ENCODE results near the gene MC4R. TPM values are rescaled to one million over a fixed set of nuclear protein-coding genes. Genes with fewer than 3 reads are reported as not detected.
"Not testable (repeated sequence)": the region's sequence is repeated elsewhere in the genome, so short reads cannot be mapped to it uniquely, and the experiment has no call there.

Gene MC4R
- not detected for polyA plus RNA-seq (2012; ENCODE audit: low read depth, missing spikeins)

DNA sequence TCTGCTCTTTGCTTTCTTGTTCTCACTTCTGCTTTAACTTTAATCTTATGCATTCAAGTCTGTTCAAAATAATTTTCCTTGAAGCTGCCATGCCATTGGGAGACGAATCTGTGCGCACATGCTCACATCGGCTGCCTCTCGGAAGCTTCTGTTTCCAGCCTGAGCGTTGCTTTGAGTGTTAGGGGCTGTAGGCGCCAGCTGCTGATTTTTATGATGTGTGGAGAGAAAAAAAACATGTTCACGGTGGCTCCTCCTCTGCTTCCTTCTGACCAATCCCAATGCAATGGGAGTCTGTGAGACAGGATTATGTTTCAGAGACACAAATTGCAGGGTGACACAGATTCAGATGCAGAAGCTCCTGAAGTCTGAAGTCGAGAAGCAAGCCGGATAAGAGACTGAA, at the start of gene MC4R:
Gene MC4R, minus strand, starts transcription at position 180 of the 400 bp plus-strand sequence. CDS start 426 bp downstream, outside the sequence.
- TF ChIP-seq POU2F2 (IDR thresholded peaks at IDR 0.05; ENCODE audit: low read depth, low read length): no peak
- no peak for TF ChIP-seq TAF1 (IDR thresholded peaks at IDR 0.05; ENCODE audit: low read depth, low read length)
- TF ChIP-seq POLR2AphosphoS5 (IDR thresholded peaks at IDR 0.05; ENCODE audit: low read depth, low read length): no peak
- TF ChIP-seq POLR2A (IDR thresholded peaks at IDR 0.05; ENCODE audit: low read depth, low read length): no peak
- TF ChIP-seq PAX5 (IDR thresholded peaks at IDR 0.05; ENCODE audit: insufficient read depth, low read length, severe bottlenecking): no peak
- no peak for TF ChIP-seq SPI1 (IDR thresholded peaks at IDR 0.05; ENCODE audit: low read depth, low read length)
- DNase-seq (ENCODE audit: insufficient read length, low spot score) (no peak), FAIRE-seq (no peak)

DNA sequence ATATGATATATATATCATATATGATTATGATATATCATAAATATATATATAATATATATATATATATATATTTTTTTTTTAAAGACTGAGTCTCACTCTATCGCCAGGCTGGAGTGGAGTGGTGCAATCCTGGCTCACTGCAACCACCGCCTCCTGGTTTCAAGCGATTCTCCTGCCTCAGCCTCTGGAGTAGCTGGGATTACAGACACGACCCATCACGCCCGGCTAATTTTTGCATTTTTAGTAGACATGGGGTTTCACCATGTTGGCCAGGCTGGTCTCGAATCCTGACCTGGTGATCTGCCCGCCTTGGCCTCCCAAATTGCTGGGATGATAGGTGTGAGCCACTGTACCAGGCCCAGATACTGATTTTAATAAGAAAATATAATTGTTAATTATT, 49.7 kb upstream of the MC4R start:
- not testable (repeated sequence) for FAIRE-seq; DNase-seq (ENCODE audit: insufficient read length, low spot score)

DNA sequence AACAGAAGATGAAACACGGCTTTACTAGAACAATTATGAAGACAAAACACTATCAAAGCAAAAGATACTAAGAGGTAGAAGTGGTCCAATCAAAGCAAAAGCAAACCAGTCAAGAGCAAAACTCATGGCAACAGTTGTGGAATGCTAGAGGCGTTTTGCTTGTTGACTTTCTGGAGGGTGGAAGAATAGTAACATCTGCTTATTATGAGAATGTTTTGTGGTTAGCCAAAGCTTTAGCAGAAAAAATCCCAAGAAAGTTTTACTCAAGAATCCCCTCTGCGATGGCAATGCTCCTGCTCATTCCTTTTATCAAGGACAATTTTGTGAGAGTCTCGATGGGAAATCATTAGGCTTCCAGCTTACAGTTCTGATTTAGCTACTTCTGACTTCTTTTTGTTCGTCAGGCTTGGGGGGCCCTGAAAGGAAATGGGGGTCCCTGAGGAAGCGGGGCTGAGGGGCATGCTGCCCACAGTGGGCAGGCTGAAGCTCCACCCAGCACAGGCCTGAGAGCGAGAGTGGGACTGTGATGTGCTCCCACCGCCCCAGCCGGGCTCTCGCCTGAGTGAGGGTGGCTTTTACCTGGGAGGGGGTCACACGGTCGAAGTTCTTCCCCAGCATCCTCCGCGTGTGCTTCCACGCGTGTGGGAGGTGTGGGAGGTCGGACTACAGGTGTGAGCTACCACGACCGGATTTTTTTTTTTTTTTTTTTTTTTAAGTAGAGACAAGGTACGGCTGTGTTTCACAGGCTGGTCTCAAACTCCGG, 49.0 kb upstream of the MC4R start:
- FAIRE-seq (no peak), DNase-seq (ENCODE audit: insufficient read length, low spot score) (no peak)
- TF ChIP-seq POLR2AphosphoS5 (IDR thresholded peaks at IDR 0.05; ENCODE audit: low read depth, low read length): no peak
- TF ChIP-seq TAF1 (IDR thresholded peaks at IDR 0.05; ENCODE audit: low read depth, low read length): no peak

DNA sequence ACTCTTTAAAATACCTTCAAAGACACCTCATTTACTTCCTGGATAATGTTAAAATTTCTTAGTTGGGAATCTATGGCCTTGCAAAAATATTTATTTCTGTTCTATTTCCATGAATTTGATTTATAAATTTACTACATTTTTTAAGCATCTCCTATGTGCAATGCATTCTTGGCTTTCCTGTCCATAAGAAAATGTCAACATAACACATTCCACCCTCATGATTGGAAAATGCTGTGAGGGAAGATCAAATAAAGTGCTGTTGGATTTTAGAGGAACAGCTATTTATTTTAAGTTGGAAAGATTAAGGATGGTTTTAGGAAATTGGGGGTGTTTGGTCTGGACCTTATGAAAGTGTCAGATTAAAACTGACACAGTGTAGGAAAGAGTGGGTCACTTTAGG, 45.4 kb upstream of the MC4R start:
- DNase-seq (ENCODE audit: insufficient read length, low spot score) (no peak), FAIRE-seq (no peak)
- no peak for TF ChIP-seq SPI1 (IDR thresholded peaks at IDR 0.05; ENCODE audit: low read depth, low read length)
- no peak for TF ChIP-seq PAX5 (IDR thresholded peaks at IDR 0.05; ENCODE audit: insufficient read depth, low read length, severe bottlenecking)
- TF ChIP-seq POU2F2 (IDR thresholded peaks at IDR 0.05; ENCODE audit: low read depth, low read length): no peak
- TF ChIP-seq TAF1 (IDR thresholded peaks at IDR 0.05; ENCODE audit: low read depth, low read length): no peak
- TF ChIP-seq POLR2AphosphoS5 (IDR thresholded peaks at IDR 0.05; ENCODE audit: low read depth, low read length): no peak
- TF ChIP-seq POLR2A (IDR thresholded peaks at IDR 0.05; ENCODE audit: low read depth, low read length): no peak

DNA sequence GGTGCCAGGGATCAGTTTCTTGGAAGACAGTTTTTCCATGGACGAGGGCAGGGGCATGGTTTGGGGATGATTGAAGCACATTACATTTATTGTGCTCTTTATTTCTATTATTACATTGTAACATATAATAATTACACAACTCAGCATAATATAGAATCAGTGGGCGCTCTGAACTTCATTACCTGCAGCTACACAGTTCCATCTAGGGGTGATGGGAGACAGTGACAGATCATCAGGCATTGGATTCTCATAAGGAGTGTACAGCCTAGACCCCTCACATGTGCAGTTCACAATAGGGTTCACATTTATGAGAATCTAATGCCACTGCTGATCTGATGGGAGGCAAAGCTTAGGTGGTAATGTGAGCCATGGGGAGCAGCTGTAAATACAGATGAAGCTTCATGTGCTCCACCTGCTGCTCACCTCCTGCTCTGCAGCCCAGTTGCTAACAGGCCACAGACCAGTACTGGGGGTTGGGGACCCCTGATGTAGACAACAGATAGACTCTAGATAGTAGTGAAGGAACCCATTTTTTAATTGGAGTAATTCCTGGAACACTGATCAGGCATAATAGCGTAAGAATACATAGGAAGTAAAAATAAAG, 41.5 kb upstream of the MC4R start:
- DNase-seq (ENCODE audit: insufficient read length, low spot score) (no peak), FAIRE-seq (no peak)
- no peak for TF ChIP-seq TAF1 (IDR thresholded peaks at IDR 0.05; ENCODE audit: low read depth, low read length)

DNA sequence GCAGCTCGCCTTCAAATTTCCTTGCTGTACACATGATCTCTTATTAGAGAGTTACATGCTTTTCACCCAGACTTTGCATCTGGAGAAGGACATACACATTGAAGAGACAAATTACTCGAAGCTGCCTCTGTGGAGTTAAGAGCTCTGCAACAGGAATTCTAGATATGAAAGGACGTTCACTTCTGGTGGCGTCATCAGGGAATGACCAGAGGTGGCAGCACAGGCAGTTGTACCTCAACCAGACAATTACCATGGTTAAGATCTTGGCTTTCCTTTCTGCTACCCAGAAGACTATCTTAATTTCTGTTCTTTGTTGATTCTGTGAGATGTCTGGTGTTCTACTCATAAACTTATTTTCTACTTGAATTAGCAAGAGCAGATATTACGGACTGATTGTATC, 39.1 kb upstream of the MC4R start:
- TF ChIP-seq TAF1 (IDR thresholded peaks at IDR 0.05; ENCODE audit: low read depth, low read length): no peak
- no peak for TF ChIP-seq POU2F2 (IDR thresholded peaks at IDR 0.05; ENCODE audit: low read depth, low read length)
- no peak for TF ChIP-seq PAX5 (IDR thresholded peaks at IDR 0.05; ENCODE audit: insufficient read depth, low read length, severe bottlenecking)
- TF ChIP-seq POLR2AphosphoS5 (IDR thresholded peaks at IDR 0.05; ENCODE audit: low read depth, low read length): no peak
- TF ChIP-seq POLR2A (IDR thresholded peaks at IDR 0.05; ENCODE audit: low read depth, low read length): no peak
- no peak for TF ChIP-seq SPI1 (IDR thresholded peaks at IDR 0.05; ENCODE audit: low read depth, low read length)
- FAIRE-seq (no peak), DNase-seq (ENCODE audit: insufficient read length, low spot score) (no peak)

DNA sequence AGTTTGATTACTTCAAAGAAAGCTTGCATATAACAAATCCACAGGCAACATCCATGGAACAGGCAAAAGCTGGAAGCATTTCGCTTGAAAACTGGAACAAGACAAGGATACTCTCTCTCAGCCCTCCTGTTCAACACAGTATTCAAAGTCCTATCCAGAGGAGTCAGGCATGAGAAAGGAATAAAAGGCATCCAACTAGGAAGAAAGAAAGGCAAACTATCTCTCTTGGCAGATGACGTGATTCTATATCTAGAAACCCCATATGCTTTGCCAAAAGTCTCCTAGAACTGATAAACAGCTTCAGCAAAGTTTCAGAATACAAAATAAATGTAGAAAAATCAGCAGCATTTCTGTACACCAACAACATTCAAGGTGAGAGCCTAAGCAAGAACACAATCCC, 34.1 kb upstream of the MC4R start:
- no peak for TF ChIP-seq TAF1 (IDR thresholded peaks at IDR 0.05; ENCODE audit: low read depth, low read length)
- no peak for FAIRE-seq
- no peak for DNase-seq (ENCODE audit: insufficient read length, low spot score)

DNA sequence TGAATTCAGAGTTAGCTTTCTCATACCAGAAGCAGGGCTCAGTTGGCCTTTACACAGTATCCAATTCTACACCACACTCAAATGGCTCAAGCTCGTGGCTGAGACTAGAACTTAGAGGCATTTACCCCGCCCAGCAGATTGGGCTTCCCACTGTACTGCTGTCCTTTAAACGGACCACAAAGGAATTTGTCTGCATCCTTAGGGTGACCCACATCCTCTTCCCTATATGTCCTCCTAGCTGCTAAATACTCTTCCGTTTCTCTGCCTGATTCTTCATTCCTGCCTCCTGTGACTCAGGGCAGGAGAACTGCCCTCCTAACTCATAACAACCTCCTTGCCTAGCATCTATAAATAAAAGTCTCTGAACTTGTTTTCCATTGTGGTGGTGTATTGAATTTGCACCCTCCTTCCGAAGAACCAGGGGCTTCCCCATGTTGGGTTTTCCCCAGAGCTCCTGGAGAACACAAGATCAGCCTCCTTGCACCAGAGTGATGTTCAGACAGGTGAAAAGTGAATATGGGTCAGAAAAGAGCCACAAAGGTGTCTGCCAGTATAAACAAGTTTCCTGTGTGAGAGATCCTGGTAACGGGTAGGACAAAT, 32.0 kb upstream of the MC4R start:
- no peak for FAIRE-seq

DNA sequence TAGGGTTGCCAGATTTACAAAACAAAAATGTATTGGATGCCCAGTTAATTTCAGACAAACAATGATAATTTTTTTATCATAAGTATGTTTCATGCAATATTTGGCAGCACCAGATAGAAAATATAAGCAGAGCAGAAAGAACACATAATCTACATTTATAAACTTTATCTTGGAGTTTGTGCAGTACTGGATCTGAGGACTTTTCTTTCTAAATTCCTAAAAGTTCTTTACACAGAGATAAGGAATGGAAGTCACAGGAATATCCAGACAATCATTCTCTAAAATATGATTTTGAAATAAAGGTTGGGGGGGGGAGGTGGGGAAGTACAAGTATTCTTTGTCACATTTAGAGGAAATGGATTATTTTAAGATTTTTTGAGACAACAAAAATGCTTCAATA, 28.8 kb upstream of the MC4R start:
- no peak for FAIRE-seq
- TF ChIP-seq POLR2A (IDR thresholded peaks at IDR 0.05; ENCODE audit: low read depth, low read length) (no peak), PAX5 (IDR thresholded peaks at IDR 0.05; ENCODE audit: insufficient read depth, low read length, severe bottlenecking) (no peak), POLR2AphosphoS5 (IDR thresholded peaks at IDR 0.05; ENCODE audit: low read depth, low read length) (no peak), SPI1 (IDR thresholded peaks at IDR 0.05; ENCODE audit: low read depth, low read length) (no peak), TAF1 (IDR thresholded peaks at IDR 0.05; ENCODE audit: low read depth, low read length) (no peak)
- no peak for DNase-seq (ENCODE audit: insufficient read length, low spot score)

More for the DNA sequence above, 32.0 kb upstream of the MC4R start:
- DNase-seq (ENCODE audit: insufficient read length, low spot score): no peak
- TF ChIP-seq POLR2A (IDR thresholded peaks at IDR 0.05; ENCODE audit: low read depth, low read length) (no peak), SPI1 (IDR thresholded peaks at IDR 0.05; ENCODE audit: low read depth, low read length) (no peak), POLR2AphosphoS5 (IDR thresholded peaks at IDR 0.05; ENCODE audit: low read depth, low read length) (no peak), PAX5 (IDR thresholded peaks at IDR 0.05; ENCODE audit: insufficient read depth, low read length, severe bottlenecking) (no peak), POU2F2 (IDR thresholded peaks at IDR 0.05; ENCODE audit: low read depth, low read length) (no peak), TAF1 (IDR thresholded peaks at IDR 0.05; ENCODE audit: low read depth, low read length) (no peak)

DNA sequence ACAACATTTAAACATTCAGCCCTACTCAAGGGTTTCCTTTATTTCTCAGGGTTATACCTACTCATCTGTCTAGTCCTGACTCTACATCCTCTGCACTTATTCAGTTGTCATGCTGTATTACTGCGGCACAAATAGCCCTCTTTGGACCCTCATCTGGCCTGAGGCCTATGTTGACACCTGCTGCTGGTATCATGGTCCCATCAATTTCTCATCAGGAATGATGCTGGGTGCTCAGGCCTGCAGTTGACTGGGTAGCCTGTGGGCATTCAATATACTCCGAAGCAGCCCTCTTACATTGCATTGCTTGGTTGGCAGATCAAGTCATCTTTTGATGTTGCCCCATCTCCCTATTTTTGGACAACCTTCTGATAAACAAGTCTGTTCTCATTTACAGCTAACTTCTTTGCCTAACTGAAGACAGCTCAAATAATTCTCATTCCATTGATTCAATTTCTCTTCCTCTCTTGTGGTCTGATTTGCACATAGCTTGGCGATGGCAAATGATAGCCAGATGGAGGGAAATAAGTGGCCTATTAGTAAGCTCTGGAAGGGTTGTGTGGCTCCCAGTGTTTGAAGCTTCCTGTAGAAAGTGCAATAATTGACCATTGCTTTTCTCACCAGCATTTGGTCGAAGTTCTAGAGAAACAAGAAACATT, 19.1 kb upstream of the MC4R start:
- no peak for DNase-seq (ENCODE audit: insufficient read length, low spot score)
- TF ChIP-seq TAF1 (IDR thresholded peaks at IDR 0.05; ENCODE audit: low read depth, low read length) (no peak), PAX5 (IDR thresholded peaks at IDR 0.05; ENCODE audit: insufficient read depth, low read length, severe bottlenecking) (no peak), POU2F2 (IDR thresholded peaks at IDR 0.05; ENCODE audit: low read depth, low read length) (no peak), POLR2A (IDR thresholded peaks at IDR 0.05; ENCODE audit: low read depth, low read length) (no peak), SPI1 (IDR thresholded peaks at IDR 0.05; ENCODE audit: low read depth, low read length) (no peak), POLR2AphosphoS5 (IDR thresholded peaks at IDR 0.05; ENCODE audit: low read depth, low read length) (no peak)
- no peak for FAIRE-seq
